Vagina (tissue), 2 donors: ENCODE data around the gene VPS33A. TPM values are rescaled to one million over a fixed set of nuclear protein-coding genes. Genes with fewer than 3 reads are reported as not detected.

Experiments used
- DNase-seq, 2 donors: peaks; one replicate each; pipeline ENCODE4 v3.0.0-alpha.2; 2017; ENCODE audit errors: extremely low spot score in 2 of 2
- H3K27ac ChIP-seq: fragments of 200-600 bp; sonication (generic); one replicate; pipeline ENCODE4 v1.5.1; 2019
- H3K27me3 ChIP-seq: fragments of 200-600 bp; sonication (generic); one replicate; pipeline ENCODE4 v1.5.1; 2019
- H3K36me3 ChIP-seq, 2 donors: fragments of 200-600 bp; sonication (generic); one replicate each; pipeline ENCODE4 v1.5.1; 2017 to 2019
- H3K4me1 ChIP-seq: fragments of 200-600 bp; sonication (generic); one replicate; pipeline ENCODE4 v1.5.1; 2019
- H3K4me3 ChIP-seq, 2 donors: fragments of 200-600 bp; sonication (generic); 1 replicate in 1 of 2; 2 replicates in 1 of 2; pipeline ENCODE4 v1.5.1; 2016 to 2019
- H3K9me3 ChIP-seq: fragments of 200-600 bp; sonication (generic); one replicate; pipeline ENCODE4 v1.5.1; 2019
- POLR2A ChIP-seq, 2 donors: fragments of 450-650 bp; IDR thresholded peaks; one replicate each; pipeline ENCODE4 v1.6.1; 2017; ENCODE audit warnings: antibody characterized with exemption in 2 of 2, mild to moderate bottlenecking in 2 of 2, moderate library complexity in 2 of 2
- POLR2AphosphoS5 ChIP-seq, 2 donors: sonication (generic); formaldehyde crosslinking; IDR thresholded peaks; one replicate each; pipeline ENCODE4 v1.9.0; 2017; ENCODE audit warnings: antibody characterized with exemption in 2 of 2, mild to moderate bottlenecking in 2 of 2, low read depth in 1 of 2; ENCODE audit not compliant: insufficient read depth in 1 of 2
- intact Hi-C: fragments of 100-400 bp; cut with DNase I; formaldehyde crosslinking; loops from one replicate; pipeline ENCODE4 v1.15.1; 2023
- total RNA-seq: library from RNA; depleted of rRNA; stranded (reverse); fragments of >200 nt; gene quantifications from one replicate; pipeline ENCODE4 v1.2.3, GENCODE V29; 2016
- TF ChIP-seq, protein P1 (sequence below), 3 experiments: fragments of 450-650 bp in 2 of 3; fragments of 200-600 bp in 1 of 3; sonication (generic) in 1 of 3; IDR thresholded peaks; one replicate each; pipeline ENCODE4 v1.5.1; 2017 to 2019; ENCODE audit warnings: antibody characterized with exemption in 3 of 3, mild to moderate bottlenecking in 2 of 3, moderate library complexity in 2 of 3

Gene VPS33A
- total RNA-seq, 1 donor from 2014 or later = 11.0 TPM

DNA sequence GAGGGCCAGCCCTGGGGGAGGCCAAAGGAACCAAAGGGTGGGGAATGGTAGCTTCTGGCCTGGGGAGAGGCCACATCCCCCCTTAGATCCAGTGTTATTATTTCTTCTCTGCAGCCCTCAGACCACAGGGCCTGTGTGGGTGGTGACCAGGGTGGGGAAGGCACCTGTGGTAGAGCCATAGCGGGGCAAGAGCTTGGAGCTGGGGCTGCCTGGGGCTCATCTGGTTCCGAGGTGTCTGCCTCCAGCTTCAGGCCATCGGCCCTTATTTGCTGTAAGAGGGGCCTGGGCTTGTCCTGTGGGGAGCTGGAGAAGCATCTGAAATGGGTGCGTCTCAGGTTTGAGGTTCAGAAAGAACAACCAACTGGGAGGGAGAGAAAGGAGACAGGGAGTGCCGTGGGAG lies 64.9 kb downstream of the VPS33A start:
- Histone ChIP-seq H3K36me3 (no peaks in the 10 kb centered on the region), H3K27ac (no peak overlapping the region), H3K9me3 (no peaks in the 10 kb centered on the region), H3K27me3 (peaks cover 6% of the 10 kb centered on the region), H3K4me3 (no peak overlapping the region), H3K4me1 (peaks cover 18% of the 10 kb centered on the region)
- TF ChIP-seq POLR2A (IDR thresholded peaks at IDR 0.05) (no peak), POLR2AphosphoS5 (IDR thresholded peaks at IDR 0.05; ENCODE audit: insufficient read depth in 1 of 2, low read depth in 1 of 2) (no peak)
- TF ChIP-seq, protein P1, sequence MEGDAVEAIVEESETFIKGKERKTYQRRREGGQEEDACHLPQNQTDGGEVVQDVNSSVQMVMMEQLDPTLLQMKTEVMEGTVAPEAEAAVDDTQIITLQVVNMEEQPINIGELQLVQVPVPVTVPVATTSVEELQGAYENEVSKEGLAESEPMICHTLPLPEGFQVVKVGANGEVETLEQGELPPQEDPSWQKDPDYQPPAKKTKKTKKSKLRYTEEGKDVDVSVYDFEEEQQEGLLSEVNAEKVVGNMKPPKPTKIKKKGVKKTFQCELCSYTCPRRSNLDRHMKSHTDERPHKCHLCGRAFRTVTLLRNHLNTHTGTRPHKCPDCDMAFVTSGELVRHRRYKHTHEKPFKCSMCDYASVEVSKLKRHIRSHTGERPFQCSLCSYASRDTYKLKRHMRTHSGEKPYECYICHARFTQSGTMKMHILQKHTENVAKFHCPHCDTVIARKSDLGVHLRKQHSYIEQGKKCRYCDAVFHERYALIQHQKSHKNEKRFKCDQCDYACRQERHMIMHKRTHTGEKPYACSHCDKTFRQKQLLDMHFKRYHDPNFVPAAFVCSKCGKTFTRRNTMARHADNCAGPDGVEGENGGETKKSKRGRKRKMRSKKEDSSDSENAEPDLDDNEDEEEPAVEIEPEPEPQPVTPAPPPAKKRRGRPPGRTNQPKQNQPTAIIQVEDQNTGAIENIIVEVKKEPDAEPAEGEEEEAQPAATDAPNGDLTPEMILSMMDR (IDR thresholded peaks at IDR 0.05) = no peak
- DNase-seq = no peak
- intact Hi-C loops = no loop called here

DNA sequence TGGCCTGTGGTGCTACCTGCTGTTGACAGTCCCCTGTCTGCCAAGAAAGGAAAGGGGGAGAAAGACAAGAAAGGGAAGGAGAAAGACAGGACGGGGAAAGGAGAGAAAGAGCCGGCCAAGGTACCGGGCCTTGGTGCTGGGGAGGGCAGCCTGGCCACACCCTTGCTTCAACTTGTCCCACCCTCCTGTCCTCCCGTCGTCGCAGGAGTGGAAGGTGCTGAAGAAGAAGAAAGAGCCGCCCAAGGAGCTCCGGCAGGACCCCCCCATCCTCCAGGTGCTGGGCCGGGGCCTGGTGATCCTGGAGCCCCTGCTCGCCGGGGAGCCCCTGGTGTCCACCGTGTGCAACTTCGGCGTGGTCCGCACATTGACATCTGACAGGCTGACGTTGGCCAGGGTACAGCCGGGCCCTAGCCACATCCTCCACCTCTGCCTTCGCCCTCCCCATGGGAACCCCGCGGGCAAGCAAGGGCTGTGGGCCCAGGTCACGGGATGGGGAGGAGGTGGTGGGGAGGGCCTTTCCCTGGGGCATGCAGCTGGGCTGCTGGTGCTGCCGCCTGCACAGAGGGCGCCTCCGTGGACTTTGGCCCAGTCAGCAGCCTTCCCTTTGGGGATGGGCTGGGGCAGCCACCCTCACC lies 65.6 kb downstream of the VPS33A start:
- no peak for DNase-seq
- Histone ChIP-seq H3K4me3 (no peak overlapping the region), H3K36me3 (no peaks in the 10 kb centered on the region), H3K9me3 (no peaks in the 10 kb centered on the region), H3K27ac (no peak overlapping the region), H3K27me3 (peaks cover 6% of the 10 kb centered on the region), H3K4me1 (peaks cover 18% of the 10 kb centered on the region)
- TF ChIP-seq, protein P1 (IDR thresholded peaks at IDR 0.05) = no peak
- no peak for TF ChIP-seq POLR2A (IDR thresholded peaks at IDR 0.05)
- no peak for TF ChIP-seq POLR2AphosphoS5 (IDR thresholded peaks at IDR 0.05; ENCODE audit: insufficient read depth in 1 of 2, low read depth in 1 of 2)
- intact Hi-C loops = no loop called here

DNA sequence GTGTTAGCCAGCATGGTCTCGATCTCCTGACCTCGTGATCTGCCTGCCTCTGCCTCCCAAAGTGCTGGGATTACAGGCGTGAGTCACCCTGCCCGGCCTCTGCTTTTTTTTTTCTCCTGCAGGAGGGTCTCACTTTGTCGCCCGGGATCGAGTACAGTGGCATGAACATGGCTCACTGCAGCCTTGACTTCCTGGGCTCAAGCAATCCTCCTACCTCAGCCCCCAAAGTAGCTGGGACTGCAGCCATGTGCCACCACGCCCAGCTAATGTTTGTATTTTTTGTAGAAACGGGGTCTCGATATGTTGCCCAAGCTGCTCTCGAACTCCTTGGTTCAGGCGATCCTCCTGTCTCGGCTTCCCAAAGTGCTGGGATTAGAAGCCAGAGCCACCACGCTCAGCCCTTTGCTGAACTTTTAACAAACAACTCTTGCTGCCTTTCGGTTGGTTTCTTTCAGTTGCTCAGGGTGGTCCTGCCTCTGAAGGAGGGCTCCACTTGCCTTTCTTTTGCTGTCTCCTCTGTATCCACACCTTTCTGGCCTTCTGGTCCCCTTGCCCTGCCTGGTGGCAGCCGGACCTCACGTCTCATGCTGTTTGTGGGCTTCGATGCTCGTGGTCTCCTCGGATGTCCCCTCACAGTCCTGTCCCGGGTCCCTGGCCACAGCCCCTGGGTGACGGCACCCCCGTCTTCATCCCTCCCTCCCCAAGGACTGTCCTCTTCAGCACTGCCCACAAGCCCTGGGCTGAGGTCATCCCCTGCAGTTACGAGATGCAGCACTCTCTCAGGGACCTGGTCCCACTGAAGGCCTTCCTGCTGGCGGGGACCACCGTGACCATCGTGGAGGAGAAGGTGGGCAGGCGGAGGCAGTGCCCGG lies 66.6 kb downstream of the VPS33A start:
- Histone ChIP-seq H3K4me1 (peaks cover 16% of the 10 kb centered on the region), H3K4me3 (no peak overlapping the region), H3K36me3 (no peaks in the 10 kb centered on the region), H3K9me3 (no peaks in the 10 kb centered on the region), H3K27me3 (peaks cover 6% of the 10 kb centered on the region), H3K27ac (no peak overlapping the region)
- TF ChIP-seq, protein P1 (IDR thresholded peaks at IDR 0.05) = no peak
- TF ChIP-seq POLR2AphosphoS5 (IDR thresholded peaks at IDR 0.05; ENCODE audit: insufficient read depth in 1 of 2, low read depth in 1 of 2) (no peak), POLR2A (IDR thresholded peaks at IDR 0.05) (no peak)
- intact Hi-C loops = no loop called here
- no peak for DNase-seq

DNA sequence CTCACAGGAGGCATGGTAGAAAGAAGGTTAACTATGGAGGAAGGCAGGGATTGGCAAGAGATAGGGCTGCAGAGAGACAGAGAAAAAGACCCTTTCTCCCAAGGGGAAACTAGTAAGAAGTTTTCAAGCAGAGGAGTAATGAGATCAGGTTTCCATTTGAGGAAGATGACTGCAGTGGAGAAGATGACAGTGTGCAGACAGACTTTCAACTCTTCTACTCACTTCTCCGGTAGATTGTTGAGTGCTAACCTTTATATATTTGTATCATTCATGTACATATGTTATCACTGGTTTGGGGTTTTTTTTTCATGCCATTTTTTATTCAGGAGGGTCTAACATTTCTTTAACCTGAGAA lies 68.7 kb downstream of the VPS33A start:
- peaks cover under 1% of the 10 kb centered on the region for H3K4me1 ChIP-seq
- no peaks in the 10 kb centered on the region for H3K9me3 ChIP-seq
- intact Hi-C loops = no loop called here
- no peak overlapping the region for H3K4me3 ChIP-seq
- TF ChIP-seq POLR2AphosphoS5 (IDR thresholded peaks at IDR 0.05; ENCODE audit: insufficient read depth in 1 of 2, low read depth in 1 of 2) (no peak), POLR2A (IDR thresholded peaks at IDR 0.05) (no peak)
- TF ChIP-seq, protein P1 (IDR thresholded peaks at IDR 0.05) = no peak
- H3K27ac ChIP-seq = no peak overlapping the region
- no peak for DNase-seq
- no peaks in the 10 kb centered on the region for H3K36me3 ChIP-seq
- H3K27me3 ChIP-seq = no peaks in the 10 kb centered on the region

DNA sequence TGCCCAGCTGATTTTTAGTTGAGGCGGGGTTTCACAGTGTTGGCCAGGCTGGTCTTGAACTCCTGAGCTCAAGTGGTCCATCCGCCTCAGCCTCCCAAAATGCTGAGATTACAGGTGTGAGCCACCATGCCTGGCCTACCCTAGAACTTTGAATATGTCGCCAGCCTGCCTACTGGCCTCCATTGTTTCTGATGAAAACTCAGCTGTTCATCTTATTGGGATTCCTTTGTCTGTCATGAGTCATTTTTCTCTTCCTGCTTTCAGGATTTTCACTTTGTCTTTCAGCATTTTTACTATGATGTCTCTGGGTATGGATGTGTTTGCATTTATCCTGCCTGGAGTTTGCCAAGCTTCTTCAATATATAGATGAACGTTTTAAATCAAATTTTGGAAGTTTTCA lies 70.9 kb downstream of the VPS33A start:
- DNase-seq = no peak
- H3K4me1 ChIP-seq = no peaks in the 10 kb centered on the region
- no peak overlapping the region for H3K4me3 ChIP-seq
- H3K27me3 ChIP-seq = no peaks in the 10 kb centered on the region
- intact Hi-C loops = no loop called here
- H3K36me3 ChIP-seq = no peaks in the 10 kb centered on the region
- H3K27ac ChIP-seq = no peak overlapping the region
- TF ChIP-seq POLR2A (IDR thresholded peaks at IDR 0.05) = no peak
- no peak for TF ChIP-seq POLR2AphosphoS5 (IDR thresholded peaks at IDR 0.05; ENCODE audit: insufficient read depth in 1 of 2, low read depth in 1 of 2)
- TF ChIP-seq, protein P1 (IDR thresholded peaks at IDR 0.05) = no peak
- H3K9me3 ChIP-seq = no peaks in the 10 kb centered on the region
